GM23338 (cell line): ENCODE measurements around the gene EGFL7. TPM values are rescaled to one million over a fixed set of nuclear protein-coding genes. Genes with fewer than 3 reads are reported as not detected.

ENCODE experiments used
- ATAC-seq: fragments of 200-7000 bp; cut with Tn5 transposase; 3 replicates; pipeline ENCODE4 v1.9.1; 2020
- DNase-seq: peaks from one replicate; pipeline ENCODE4 v3.0.0-alpha.2; 2015; ENCODE audit warnings: low spot score
- H2AFZ ChIP-seq: fragments of 200-600 bp; sonication (generic); 2 replicates; pipeline ENCODE4 v1.8.0; 2016; ENCODE audit warnings: antibody characterized with exemption, mild to moderate bottlenecking, moderate library complexity
- H3F3A ChIP-seq: fragments of 200-600 bp; sonication (generic); replicated peaks from 2 replicates; pipeline ENCODE4 v1.8.0; 2017; ENCODE audit warnings: antibody characterized with exemption, mixed run types, low read depth
- H3K27ac ChIP-seq: fragments of 200-600 bp; sonication (generic); 2 replicates; pipeline ENCODE4 v1.6.1; 2016; ENCODE audit warnings: low read depth
- H3K27me3 ChIP-seq: fragments of 200-600 bp; sonication (generic); 2 replicates; pipeline ENCODE4 v1.8.0; 2016; ENCODE audit warnings: mild to moderate bottlenecking, mixed run types, moderate library complexity; ENCODE audit not compliant: insufficient read depth
- H3K36me3 ChIP-seq: fragments of 200-600 bp; sonication (generic); 2 replicates; pipeline ENCODE4 v1.8.0; 2016; ENCODE audit warnings: mild to moderate bottlenecking; ENCODE audit not compliant: insufficient read depth
- H3K4me1 ChIP-seq: fragments of 200-600 bp; sonication (generic); 2 replicates; pipeline ENCODE4 v1.8.0; 2016; ENCODE audit warnings: mild to moderate bottlenecking, moderate library complexity; ENCODE audit not compliant: insufficient read depth
- H3K4me2 ChIP-seq: fragments of 200-600 bp; sonication (generic); 2 replicates; pipeline ENCODE4 v1.7.1; 2017; ENCODE audit warnings: mixed run types
- H3K4me3 ChIP-seq: fragments of 200-600 bp; sonication (generic); 2 replicates; pipeline ENCODE4 v1.6.1; 2016; ENCODE audit warnings: mixed run types
- H3K79me2 ChIP-seq: fragments of 200-600 bp; sonication (generic); replicated peaks from 2 replicates; pipeline ENCODE4 v1.8.0; 2017; ENCODE audit warnings: mild to moderate bottlenecking; ENCODE audit not compliant: insufficient read depth
- H3K9me2 ChIP-seq: fragments of 200-600 bp; sonication (generic); 2 replicates; pipeline ENCODE4 v1.8.0; 2017; ENCODE audit not compliant: insufficient read depth
- H4K20me1 ChIP-seq: fragments of 200-600 bp; sonication (generic); replicated peaks from 2 replicates; pipeline ENCODE4 v1.8.0; 2017; ENCODE audit warnings: mild to moderate bottlenecking; ENCODE audit not compliant: insufficient read depth
- H3K27ac Mint-ChIP-seq: 2 replicates; pipeline ENCODE4 v1.8.0; 2020; ENCODE audit warnings: inconsistent platforms, mild to moderate bottlenecking, moderate library complexity, mixed read lengths
- H3K27me3 Mint-ChIP-seq: 3 replicates; pipeline ENCODE4 v1.8.0; 2022; ENCODE audit warnings: low read depth, mild to moderate bottlenecking, moderate library complexity, mixed read lengths, inconsistent platforms; ENCODE audit not compliant: insufficient read depth, poor library complexity
- H3K36me3 Mint-ChIP-seq: 3 replicates; pipeline ENCODE4 v1.8.0; 2021; ENCODE audit warnings: low read depth, mild to moderate bottlenecking, inconsistent platforms, moderate library complexity, mixed read lengths
- H3K4me1 Mint-ChIP-seq: 3 replicates; pipeline ENCODE4 v1.8.0; 2020; ENCODE audit warnings: mild to moderate bottlenecking, inconsistent platforms, mixed read lengths
- H3K4me3 Mint-ChIP-seq: 3 replicates; pipeline ENCODE4 v1.8.0; 2021; ENCODE audit warnings: moderate library complexity, mild to moderate bottlenecking, inconsistent platforms, mixed read lengths
- H3K9me3 Mint-ChIP-seq: 3 replicates; pipeline ENCODE4 v1.8.0; 2020; ENCODE audit warnings: moderate library complexity, mild to moderate bottlenecking, inconsistent platforms, mixed read lengths
- CREB1 ChIP-seq: fragments of 250-450 bp; sonication (Bioruptor Pico); IDR thresholded peaks from 2 replicates; pipeline ENCODE4 v1.5.0; 2020; ENCODE audit warnings: low read depth, mild to moderate bottlenecking, moderate library complexity
- ETS1 ChIP-seq: IDR thresholded peaks from 2 replicates; pipeline ENCODE4 v1.6.1; 2016; ENCODE audit warnings: antibody characterized with exemption
- EZH2 ChIP-seq: fragments of 200-600 bp; sonication (generic); IDR thresholded peaks from one replicate; pipeline ENCODE4 v1.8.0; 2017; ENCODE audit warnings: antibody characterized with exemption, mild to moderate bottlenecking, low read depth; ENCODE audit not compliant: unreplicated experiment
- JUNB ChIP-seq: IDR thresholded peaks from one replicate; pipeline ENCODE4 v1.6.1; 2016; ENCODE audit warnings: antibody characterized with exemption; ENCODE audit not compliant: unreplicated experiment
- NANOG ChIP-seq: IDR thresholded peaks from 2 replicates; pipeline ENCODE4 v1.6.1; 2016; ENCODE audit warnings: antibody characterized with exemption, borderline replicate concordance
- POLR2AphosphoS5 ChIP-seq: IDR thresholded peaks from 2 replicates; pipeline ENCODE4 v1.6.1; 2016; ENCODE audit warnings: antibody characterized with exemption, low read depth
- REST ChIP-seq: IDR thresholded peaks from one replicate; pipeline ENCODE4 v1.6.1; 2018; ENCODE audit warnings: antibody characterized with exemption; ENCODE audit not compliant: unreplicated experiment
- STAT1 ChIP-seq: IDR thresholded peaks from one replicate; pipeline ENCODE4 v1.6.1; 2016; ENCODE audit warnings: antibody characterized with exemption; ENCODE audit not compliant: unreplicated experiment
- ZNF114 ChIP-seq: fragments of 250-450 bp; sonication (Bioruptor Pico); IDR thresholded peaks from 2 replicates; pipeline ENCODE4 v1.5.0; 2020; ENCODE audit warnings: mild to moderate bottlenecking, moderate library complexity
- ZNF331 ChIP-seq: fragments of 250-450 bp; sonication (Bioruptor Pico); IDR thresholded peaks from 2 replicates; pipeline ENCODE4 v1.5.0; 2020; ENCODE audit warnings: low read depth, mild to moderate bottlenecking, moderate library complexity
- polyA plus RNA-seq: library from polyadenylated mRNA; unstranded; fragments of >200 nt; fragmentation: Nextera tagmentation; extraction: Ambion mirVana; gene quantifications from 2 replicates; pipeline ENCODE4 v1.2.1, GENCODE V29; 2016
- total RNA-seq: library from RNA; depleted of rRNA; stranded (reverse); fragments of >200 nt; shearing (Covaris generic); gene quantifications from 2 replicates; pipeline ENCODE4 v1.2.3, GENCODE V29; 2014

EGFL7 gene
- total and polyA plus RNA-seq, 2 experiments from 2014 or later = 44.4 to 60.8 TPM

- Histone ChIP-seq H3K4me1 (no peaks in the 10 kb centered on the region), H3F3A (no peaks in the 10 kb centered on the region), H3K9me2 (no peaks in the 10 kb centered on the region), H2AFZ (peak overlapping the region; percentile 38; the same call in 1 of the 2 replicates), H4K20me1 (no peaks in the 10 kb centered on the region), H3K27me3 (no peaks in the 10 kb centered on the region), H3K4me3 (no peak overlapping the region), H3K36me3 (no peaks in the 10 kb centered on the region), H3K27ac (no peak overlapping the region), H3K79me2 (no peaks in the 10 kb centered on the region), H3K4me2 (no peak overlapping the region)
- H3K27me3 Mint-ChIP-seq = no peaks in the 10 kb centered on the region
- no peak overlapping the region for H3K27ac Mint-ChIP-seq
- no peak for ATAC-seq
- H3K4me3 Mint-ChIP-seq = no peak overlapping the region; the same call in 2 of the 3 replicates
- H3K36me3 Mint-ChIP-seq = no peaks in the 10 kb centered on the region
- no peaks in the 10 kb centered on the region for H3K9me3 Mint-ChIP-seq
- TF ChIP-seq EZH2 = no peak
- no peak for TF ChIP-seq POLR2AphosphoS5
- no peak for TF ChIP-seq ETS1
- no peak for TF ChIP-seq ZNF331 (CRISPR knock-in tag)
- TF ChIP-seq REST = no peak
- no peak for TF ChIP-seq NANOG
- TF ChIP-seq CREB1 (CRISPR knock-in tag) = no peak
- TF ChIP-seq ZNF114 (CRISPR knock-in tag) = no peak
- TF ChIP-seq STAT1 = no peak
- TF ChIP-seq JUNB = no peak
- peaks cover 3% of the 10 kb centered on the region; the same call in 2 of the 3 replicates for H3K4me1 Mint-ChIP-seq
- no peak for DNase-seq
Measured at GRCh38 chr9:136657974-136658848, 4.5 kb upstream of the EGFL7 start.
